Stimulated activated CD4-positive, alpha-beta T cell treated with anti-CD3 and anti-CD28 coated beads, Interleukin-2, amount 100 ng/mL, for 4 hours (primary cell): ENCODE data around the gene FOSB.
"Not testable (repeated sequence)": the region's sequence is repeated elsewhere in the genome, so short reads cannot be mapped to it uniquely, and the experiment has no call there.

Experiments
- DNase-seq: peaks from one replicate; pipeline ENCODE4 v3.0.0-alpha.2; 2020; ENCODE audit warnings: low read depth

The FOSB gene

GRCh38 chr19:45467456-45468158 is at the start of gene FOSB:
Gene FOSB (plus strand): TSS chr19:45467996. CDS start chr19:45468587, 591 bp downstream.
- peak; percentile 90 for DNase-seq

- no peak for DNase-seq
Measured at GRCh38 chr19:45418802-45419201, 49.0 kb upstream of the FOSB start.

DNA sequence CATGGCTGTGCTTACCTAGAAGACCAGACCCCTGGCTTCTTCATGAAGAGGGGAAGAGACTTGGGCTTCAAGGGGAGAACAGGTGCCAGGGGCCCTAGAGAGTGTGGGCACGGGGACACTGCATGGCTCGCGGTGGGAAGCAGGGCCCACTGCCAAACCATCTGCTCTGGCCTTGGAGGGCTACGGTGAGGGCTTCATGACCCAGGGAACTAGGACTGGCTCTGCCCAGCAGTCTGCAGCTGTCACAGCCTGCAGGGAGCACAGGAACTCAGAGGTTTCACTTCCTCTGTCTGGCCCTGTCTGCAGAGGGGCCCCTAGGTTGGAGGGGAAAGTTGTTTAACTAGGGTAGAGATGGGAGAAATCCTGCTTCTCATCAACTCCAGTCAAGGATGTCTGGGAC is 48.4 kb upstream of the FOSB start:
- no peak for DNase-seq

DNA sequence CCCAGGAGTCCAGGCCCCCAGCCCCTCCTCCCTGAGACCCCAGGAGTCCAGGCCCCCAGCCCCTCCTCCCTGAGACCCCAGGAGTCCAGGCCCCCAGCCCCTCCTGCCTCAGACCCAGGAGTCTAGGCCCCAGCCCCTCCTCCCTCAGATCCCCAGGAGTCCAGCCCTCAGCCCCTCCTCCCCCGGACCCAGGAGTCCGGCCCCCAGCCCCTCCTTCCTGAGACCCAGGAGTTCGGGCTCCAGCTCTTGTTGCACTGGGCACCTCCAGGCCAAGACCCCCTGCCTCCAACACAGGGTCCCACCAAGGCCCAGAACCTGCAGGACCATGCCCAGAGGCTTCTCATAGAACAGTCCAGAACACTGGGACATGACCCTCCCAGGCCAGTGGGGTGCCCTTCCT is 47.9 kb upstream of the FOSB start:
- DNase-seq = no peak

- DNase-seq = no peak
Measured at GRCh38 chr19:45420356-45420755, 47.4 kb upstream of the FOSB start.

GRCh38 chr19:45420871-45421270 is 46.9 kb upstream of the FOSB start:
- DNase-seq = no peak

GRCh38 chr19:45421947-45422498 is 45.8 kb upstream of the FOSB start:
- DNase-seq = no peak

- DNase-seq = peak; percentile 74
Measured at GRCh38 chr19:45423033-45423588, 44.7 kb upstream of the FOSB start.

DNA sequence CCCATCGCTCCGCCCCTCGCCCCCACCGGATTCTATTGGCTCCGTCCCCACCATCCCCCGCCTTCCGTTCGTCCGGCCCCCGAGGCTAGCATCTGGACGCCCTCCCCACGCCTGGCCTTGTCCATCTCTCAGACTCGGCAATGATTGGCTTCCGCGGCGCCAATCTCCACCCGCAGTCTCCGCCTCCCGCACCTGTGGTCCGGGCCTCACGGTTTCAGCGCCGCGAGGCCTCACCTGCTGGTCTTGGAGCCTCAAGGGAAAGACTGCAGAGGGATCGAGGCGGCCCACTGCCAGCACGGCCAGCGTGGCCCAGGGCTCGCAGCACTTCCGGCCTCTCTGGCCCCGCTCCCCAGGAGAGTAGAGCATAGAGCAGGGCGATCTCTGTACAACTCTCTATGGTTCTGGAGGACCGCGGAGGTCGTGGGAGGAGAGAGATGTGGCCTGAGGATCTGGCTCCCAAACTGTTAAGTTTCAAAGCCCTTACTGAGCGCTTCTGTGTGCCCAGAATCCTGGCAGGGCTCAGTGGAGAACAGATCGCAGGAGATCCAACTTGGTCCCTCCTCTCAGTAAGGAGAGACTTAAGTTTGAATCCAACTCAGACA is 44.1 kb upstream of the FOSB start, which contains the start of gene ERCC1:
ERCC1 (minus strand) TSS at position 329 of the 602 bp plus-strand sequence. CDS start 543 bp downstream, outside the sequence.
- DNase-seq = peak; percentile 38

DNA sequence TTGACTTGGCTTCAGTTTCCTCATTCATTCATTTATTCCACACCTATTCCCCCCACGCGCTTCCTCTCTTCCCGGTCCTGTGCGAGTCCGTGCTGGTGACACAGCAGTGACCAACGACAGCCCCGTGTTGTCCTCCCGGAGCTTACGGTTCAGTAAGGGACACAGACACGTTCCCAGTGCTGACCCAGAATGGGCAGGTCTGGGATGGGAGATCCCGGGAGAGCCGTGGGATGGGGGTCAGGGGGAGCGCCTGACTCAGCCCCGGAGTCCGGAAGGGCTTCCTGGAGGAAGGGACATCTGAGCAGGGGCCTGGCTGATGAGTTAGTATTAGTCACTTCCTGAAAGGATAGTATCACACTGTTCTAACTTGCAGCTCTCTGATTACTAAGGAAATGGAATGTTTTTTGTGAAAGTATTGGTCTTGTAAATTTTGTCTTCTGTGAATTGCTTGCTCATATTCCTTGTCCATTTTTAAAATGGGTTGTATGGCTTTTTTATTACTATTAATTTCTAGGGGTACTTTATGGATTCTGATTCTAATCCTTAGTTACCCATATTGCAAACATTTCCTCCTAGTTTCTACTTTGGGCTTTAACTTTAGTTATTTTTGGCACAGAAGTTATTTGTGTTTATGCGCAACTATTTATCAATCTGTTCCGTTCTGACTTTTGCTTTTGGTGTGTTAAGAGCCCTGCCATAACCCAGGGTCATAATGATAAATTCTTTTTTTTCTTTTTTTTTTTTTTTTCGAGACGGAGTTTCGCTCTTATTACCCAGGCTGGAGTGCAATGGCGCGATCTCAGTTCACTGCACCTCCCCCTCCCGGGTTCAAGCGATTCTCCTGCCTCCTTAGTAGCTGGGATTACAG is 43.4 kb upstream of the FOSB start:
- DNase-seq = no peak

GRCh38 chr19:45428384-45429231 is 39.2 kb upstream of the FOSB start:
- DNase-seq = no peak

- not testable (repeated sequence) for DNase-seq
Measured at GRCh38 chr19:45429896-45430295, 37.9 kb upstream of the FOSB start.

DNA sequence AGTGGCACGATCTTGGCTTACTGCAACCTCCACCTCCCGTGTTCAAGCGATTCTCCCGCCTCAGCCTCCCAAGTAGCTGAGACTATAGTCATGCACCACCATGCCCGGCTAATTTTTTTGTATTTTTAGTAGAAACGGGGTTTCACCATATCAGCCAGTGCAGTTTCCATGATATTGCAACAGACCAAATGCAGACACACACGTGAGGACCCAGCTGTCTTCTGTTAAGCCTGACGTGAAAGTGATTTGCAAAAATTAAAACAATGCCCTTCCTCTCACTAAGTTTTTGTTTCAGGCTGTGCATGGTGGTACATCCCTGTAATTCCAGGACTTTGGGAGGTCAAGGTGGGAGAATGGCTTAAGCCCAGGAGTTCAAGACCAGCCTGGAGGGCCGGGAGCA is 36.8 kb upstream of the FOSB start:
- DNase-seq = not testable (repeated sequence)

DNA sequence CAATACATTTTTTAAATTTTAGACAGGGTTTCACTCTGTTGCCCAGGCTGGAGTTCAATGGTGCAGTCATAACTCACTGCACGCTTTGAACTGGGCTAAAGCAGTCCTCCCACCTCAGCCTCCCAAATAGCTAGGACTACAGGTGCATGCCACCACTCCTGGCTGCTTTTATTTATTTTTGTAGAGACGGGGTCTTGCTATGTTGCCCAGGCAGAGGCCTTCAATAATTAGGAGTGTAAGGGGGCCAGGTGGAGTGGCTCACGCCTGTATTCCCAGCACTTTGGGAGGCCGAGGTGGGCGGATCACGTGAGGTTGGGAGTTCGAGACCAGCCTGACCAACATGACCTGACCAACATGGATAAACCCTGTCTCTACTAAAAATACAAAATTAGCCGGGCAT is 35.3 kb upstream of the FOSB start:
- DNase-seq = not testable (repeated sequence)

- no peak for DNase-seq
Measured at GRCh38 chr19:45437328-45437727, 30.5 kb upstream of the FOSB start.

DNA sequence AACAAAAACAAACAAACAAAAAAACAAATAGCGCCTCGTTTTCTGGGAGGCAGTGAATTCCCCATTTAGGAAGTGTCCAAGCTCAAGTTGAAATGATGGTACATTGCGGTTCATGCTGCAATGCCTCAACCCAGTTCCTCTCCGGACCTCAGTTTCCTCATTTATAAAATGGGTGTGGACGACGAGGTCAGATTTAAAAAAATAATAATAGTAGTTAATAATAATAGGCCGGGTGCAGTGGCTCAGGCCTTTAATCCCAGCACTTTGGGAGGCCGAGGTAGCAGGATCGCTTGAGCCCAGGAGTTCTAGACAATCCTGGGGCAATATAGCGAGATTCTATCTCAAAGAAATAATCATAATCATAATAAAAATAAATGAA is 28.6 kb upstream of the FOSB start:
- no peak for DNase-seq

DNA sequence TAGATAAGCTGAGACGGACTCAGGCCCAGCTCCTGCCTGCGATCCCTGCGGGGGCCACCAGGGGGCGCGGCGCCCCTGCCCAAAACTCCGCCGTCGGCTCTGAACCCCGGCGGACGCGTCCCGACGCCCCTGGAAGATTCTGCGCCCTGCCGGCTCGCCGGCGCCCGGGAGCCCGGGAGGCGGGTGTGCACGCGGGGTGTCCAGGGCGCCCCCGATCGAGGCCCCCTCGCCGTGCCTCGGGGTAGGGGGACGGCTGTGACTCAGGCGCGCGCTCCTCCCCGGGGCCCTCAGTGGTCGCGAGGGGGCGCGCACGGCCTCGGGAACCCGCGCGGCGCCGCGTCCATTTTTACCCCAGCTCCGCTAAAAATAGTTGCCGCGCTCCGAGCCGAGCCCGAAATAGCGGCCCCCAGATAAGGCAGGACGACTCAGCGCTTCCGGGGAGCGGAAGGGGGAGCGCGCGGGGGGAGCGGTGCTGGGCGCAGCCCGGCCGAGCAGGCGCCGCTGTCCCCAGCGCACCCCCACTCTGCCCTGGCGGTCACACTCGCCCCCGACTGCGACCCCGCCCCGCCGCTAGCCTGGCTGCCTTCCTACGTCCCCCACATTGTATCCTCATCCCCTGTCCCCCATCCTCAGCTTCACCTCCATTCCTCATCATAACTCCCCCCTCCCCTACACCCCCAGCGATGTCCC is 28.1 kb upstream of the FOSB start:
- DNase-seq = peak; percentile 73

DNA sequence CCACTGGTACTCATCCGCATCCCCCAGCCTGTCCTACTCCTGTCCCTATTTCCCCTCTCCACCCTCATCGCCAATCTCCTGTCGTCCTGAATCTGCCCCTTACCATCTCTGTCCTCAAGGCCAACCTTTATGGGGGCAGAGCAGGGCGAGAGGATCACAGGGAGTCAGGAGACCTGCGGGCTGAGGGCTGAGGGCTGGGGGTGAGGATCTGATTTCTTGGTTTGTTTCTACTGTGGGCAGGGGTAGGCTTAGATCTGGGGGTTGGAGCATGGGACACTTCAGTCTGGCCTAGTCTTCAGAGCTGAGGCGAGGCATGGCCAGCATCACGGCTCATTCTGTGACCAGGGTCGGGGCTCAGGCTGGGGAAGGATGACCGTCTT is 27.5 kb upstream of the FOSB start:
- no peak for DNase-seq

DNA sequence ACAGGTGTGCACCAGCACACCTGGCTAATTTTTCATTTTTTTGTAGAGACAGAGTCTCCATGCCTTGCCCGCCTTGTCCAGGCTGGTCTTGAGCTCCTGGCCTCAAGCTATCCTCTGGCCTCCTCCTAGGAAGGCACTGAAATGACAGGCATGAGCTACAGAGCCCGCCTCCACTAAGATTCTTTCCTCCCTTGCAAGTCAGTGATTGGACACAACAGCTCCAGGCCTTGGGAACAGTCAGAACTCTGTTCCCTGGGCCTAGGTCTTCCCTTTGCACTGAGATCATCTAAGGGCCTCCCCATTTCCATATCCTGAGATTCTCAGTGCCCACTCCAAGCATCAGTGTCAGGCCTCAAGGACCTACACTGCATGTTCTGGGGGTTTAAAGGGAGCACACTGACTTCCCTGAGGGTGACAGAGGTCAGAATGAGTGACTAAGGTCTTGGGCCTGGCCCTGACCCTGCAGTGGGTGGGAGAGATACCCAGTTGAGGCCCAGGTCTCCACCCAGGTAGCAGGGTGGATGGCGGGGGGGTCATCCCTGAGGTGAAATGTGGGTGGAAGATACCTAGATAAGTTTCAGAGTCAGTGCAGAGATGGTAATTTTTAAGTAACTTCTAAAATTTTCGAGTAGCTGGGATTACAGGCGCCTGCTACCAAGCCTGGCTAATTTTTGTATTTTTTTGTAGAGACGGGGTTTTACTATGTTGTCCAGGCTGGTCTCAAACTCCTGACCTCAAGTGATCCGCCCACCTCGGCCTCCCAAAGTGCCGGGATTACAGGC is 26.7 kb upstream of the FOSB start:
- DNase-seq = no peak

- DNase-seq = no peak
Measured at GRCh38 chr19:45442408-45442777, 25.4 kb upstream of the FOSB start.
